ENCODE results near the gene ARHGAP21. TPM values are rescaled to one million over a fixed set of nuclear protein-coding genes. Genes with fewer than 3 reads are reported as not detected.

ARHGAP21 gene
- total RNA-seq, 4 donors from 2014 or later, result 83.2 to 118 (median 86.3) TPM

DNA sequence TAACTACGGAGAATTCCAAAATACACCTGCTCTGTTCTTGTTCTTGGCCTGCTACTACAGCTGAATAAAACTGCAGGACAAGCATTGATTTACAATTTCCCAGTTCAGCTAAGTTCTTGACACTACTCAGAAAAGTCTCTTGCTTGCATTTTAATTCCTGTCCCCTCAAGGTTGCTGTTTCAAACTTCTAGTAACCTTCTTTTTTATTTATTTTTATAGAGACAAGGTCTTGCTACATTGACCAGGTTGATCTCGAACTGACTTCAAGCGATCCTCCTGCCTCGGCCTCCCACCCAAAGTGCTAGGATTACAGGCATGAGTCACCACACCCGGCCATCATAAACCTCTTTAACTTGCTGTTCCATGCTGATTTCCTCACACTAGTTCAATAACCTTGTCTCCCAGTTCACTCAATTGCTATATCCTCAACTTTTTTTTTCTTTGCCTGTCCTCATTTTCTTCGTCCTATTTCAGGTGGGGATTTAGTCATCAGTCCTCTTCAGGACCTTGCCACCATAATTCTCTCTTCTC, 79.9 kb downstream of the ARHGAP21 start:
- 94 to 95% methylated on average over 6 of the region's 6 CpGs for WGBS, 2 donors
- no peak overlapping the region for H3K4me3 ChIP-seq (replicated peaks in 1 of 3)
- H3K36me3 ChIP-seq, result no peaks in the 10 kb centered on the region
- TF ChIP-seq, protein P1, sequence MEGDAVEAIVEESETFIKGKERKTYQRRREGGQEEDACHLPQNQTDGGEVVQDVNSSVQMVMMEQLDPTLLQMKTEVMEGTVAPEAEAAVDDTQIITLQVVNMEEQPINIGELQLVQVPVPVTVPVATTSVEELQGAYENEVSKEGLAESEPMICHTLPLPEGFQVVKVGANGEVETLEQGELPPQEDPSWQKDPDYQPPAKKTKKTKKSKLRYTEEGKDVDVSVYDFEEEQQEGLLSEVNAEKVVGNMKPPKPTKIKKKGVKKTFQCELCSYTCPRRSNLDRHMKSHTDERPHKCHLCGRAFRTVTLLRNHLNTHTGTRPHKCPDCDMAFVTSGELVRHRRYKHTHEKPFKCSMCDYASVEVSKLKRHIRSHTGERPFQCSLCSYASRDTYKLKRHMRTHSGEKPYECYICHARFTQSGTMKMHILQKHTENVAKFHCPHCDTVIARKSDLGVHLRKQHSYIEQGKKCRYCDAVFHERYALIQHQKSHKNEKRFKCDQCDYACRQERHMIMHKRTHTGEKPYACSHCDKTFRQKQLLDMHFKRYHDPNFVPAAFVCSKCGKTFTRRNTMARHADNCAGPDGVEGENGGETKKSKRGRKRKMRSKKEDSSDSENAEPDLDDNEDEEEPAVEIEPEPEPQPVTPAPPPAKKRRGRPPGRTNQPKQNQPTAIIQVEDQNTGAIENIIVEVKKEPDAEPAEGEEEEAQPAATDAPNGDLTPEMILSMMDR (IDR thresholded peaks at IDR 0.05), result no peak
- TF ChIP-seq POLR2A (IDR thresholded peaks at IDR 0.05), result no peak
- no peak for DNase-seq
- intact Hi-C loops (cut with DNase I), result loop anchor here (10.0 kb wide), 1 partner anchor 81 kb away; the partner anchor contains the start of gene ARHGAP21
- H3K27ac ChIP-seq, result no peak overlapping the region
- no peaks in the 10 kb centered on the region for H3K9me3 ChIP-seq
- no peaks in the 10 kb centered on the region for H3K27me3 ChIP-seq
- H3K4me1 ChIP-seq, result peaks cover 0 to 5% of the 10 kb centered on the region in 2 donors

DNA sequence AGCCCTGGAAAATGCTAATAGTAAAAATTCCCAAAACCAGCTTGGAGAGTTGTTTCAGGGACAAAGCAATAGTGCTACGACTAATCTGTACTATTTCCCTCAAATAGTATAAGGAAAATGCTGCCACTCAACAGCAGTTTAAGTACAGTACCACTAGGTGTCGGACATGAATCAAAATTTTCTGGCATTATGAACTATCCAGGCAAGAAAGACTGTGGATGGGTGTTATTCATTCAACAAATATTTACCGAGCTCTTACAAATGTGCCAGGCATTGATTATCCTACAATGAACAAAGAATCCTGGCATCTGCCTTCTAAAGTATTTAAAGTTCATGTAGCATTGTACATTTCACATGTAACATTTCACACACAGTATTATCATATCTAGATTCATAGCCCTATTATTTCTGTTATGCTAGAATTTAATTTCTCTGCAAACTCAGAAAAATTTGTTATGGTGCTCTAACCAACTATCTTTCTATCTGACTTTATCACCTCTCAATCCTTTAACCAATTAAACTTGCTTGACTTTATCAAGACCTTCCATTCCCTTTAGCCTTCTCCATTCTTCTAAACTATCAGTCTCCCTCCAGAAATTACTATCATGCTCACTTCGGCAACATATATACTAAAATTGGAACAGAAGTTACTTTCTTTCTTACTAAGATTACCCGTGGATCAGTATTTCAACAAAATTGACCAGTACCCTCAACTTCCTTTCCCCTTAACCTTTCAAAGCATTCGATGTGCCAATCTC, 80.6 kb downstream of the ARHGAP21 start:
- no peak overlapping the region for H3K4me3 ChIP-seq (replicated peaks in 1 of 3)
- no peak for TF ChIP-seq POLR2A (IDR thresholded peaks at IDR 0.05)
- TF ChIP-seq, protein P1 (IDR thresholded peaks at IDR 0.05), result peak in 4 of 6 experiments; percentile 40 to 68 (median 62)
- no peak for DNase-seq
- no peaks in the 10 kb centered on the region for H3K9me3 ChIP-seq
- peaks cover 0 to 5% of the 10 kb centered on the region in 2 donors for H3K4me1 ChIP-seq
- H3K27me3 ChIP-seq, result no peaks in the 10 kb centered on the region
- WGBS, 2 donors, result 49 to 51% methylated on average over 6 of the region's 6 CpGs
- intact Hi-C loops (cut with DNase I), result loop anchor here (10.0 kb wide), 1 partner anchor 82 kb away; the partner anchor contains the start of gene ARHGAP21
- no peak overlapping the region for H3K27ac ChIP-seq
- no peaks in the 10 kb centered on the region for H3K36me3 ChIP-seq

DNA sequence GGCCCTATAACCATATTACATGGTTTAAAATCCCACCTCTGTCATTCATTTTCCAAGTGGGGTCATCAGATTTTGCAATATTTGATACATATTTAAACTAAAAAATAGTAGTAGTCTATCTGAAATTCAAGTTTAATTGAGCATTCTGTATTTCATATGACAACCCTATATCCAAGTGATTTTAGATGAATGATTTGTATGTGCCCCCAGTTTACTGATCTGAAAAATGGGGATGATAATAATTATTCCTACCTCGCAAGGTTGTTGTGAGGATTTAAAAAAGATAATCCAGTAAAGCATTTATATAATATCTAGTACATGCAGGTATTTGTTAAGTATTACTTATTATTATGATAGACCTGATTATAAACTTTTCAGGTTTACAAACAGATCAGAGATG, 84.6 kb downstream of the ARHGAP21 start:
- 96 to 97% methylated on average over 1 of the region's 1 CpG for WGBS, 2 donors
- no peaks in the 10 kb centered on the region for H3K36me3 ChIP-seq
- H3K9me3 ChIP-seq, result no peaks in the 10 kb centered on the region
- TF ChIP-seq POLR2A (IDR thresholded peaks at IDR 0.05), result no peak
- TF ChIP-seq, protein P1 (IDR thresholded peaks at IDR 0.05), result no peak
- no peak overlapping the region for H3K4me3 ChIP-seq (replicated peaks in 1 of 3)
- no peak overlapping the region for H3K27ac ChIP-seq
- intact Hi-C loops (cut with DNase I), result loop anchor here (10.0 kb wide), 1 partner anchor 436 kb away; no protein-coding TSS in a partner anchor
- peaks cover 0 to 6% of the 10 kb centered on the region in 2 donors for H3K4me1 ChIP-seq
- DNase-seq, result no peak
- H3K27me3 ChIP-seq, result no peaks in the 10 kb centered on the region

DNA sequence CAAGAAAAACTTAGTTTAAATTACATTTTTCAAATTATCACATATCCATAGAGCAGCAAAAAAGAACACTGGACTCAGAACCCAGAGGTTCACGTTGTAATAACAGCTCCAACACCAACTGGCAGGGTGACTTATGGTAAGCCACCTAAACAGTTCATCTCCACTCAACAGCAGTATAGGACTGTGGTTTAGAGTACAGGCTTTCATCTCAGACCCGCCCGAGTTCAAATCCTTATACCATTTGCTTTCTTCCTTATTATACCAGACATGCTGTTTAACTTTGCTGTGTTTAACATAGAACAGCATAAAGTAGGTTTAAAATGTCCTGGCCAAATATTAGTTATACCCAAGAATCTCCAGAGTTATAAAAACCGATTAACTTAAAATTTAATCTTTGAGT, 97.9 kb downstream of the ARHGAP21 start:
- Histone ChIP-seq H3K27me3 (no peaks in the 10 kb centered on the region), H3K27ac (no peak overlapping the region), H3K36me3 (no peaks in the 10 kb centered on the region), H3K9me3 (no peaks in the 10 kb centered on the region), H3K4me1 (peaks cover 0 to 4% of the 10 kb centered on the region in 2 donors), H3K4me3 (replicated peaks in 1 of 3) (no peak overlapping the region)
- intact Hi-C loops (cut with DNase I), result no loop called here
- TF ChIP-seq, protein P1 (IDR thresholded peaks at IDR 0.05), result no peak
- TF ChIP-seq POLR2A (IDR thresholded peaks at IDR 0.05), result no peak
- DNase-seq, result no peak
- WGBS, 2 donors, result 95 to 99% methylated on average over 4 of the region's 4 CpGs

DNA sequence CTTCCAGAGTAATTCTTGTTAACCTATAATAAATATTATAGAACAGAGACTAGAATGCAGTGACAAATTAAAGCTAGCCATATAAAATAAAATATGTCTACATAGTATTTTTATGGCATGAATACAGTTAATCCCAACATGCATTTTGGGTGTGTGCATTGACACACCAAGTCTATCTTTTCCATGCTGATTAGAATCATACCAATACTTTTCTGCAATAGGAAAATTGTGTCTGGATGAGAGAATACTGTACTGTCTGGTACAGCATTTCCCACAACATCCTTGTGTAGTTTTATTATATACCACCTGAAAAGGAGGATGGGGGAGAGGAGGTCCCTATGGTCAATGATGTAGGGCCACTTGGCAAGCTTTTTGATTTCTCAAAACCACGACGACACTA, 100.3 kb downstream of the ARHGAP21 start:
- Histone ChIP-seq H3K4me1 (peaks cover 4 to 6% of the 10 kb centered on the region in 2 donors), H3K9me3 (no peaks in the 10 kb centered on the region), H3K27ac (no peak overlapping the region), H3K36me3 (no peaks in the 10 kb centered on the region), H3K4me3 (replicated peaks in 1 of 3) (no peak overlapping the region), H3K27me3 (no peaks in the 10 kb centered on the region)
- DNase-seq, result no peak
- TF ChIP-seq, protein P1 (IDR thresholded peaks at IDR 0.05), result no peak
- TF ChIP-seq POLR2A (IDR thresholded peaks at IDR 0.05), result no peak
- intact Hi-C loops (cut with DNase I), result no loop called here
- 84 to 89% methylated on average over 2 of the region's 2 CpGs for WGBS, 2 donors

All from thyroid gland (tissue), 4 donors.